Transverse colon (tissue), 4 donors: ENCODE measurements around the gene DNAL1. TPM values are rescaled to one million over a fixed set of nuclear protein-coding genes. Genes with fewer than 3 reads are reported as not detected.

Experiments used
- DNase-seq: peaks from one replicate; pipeline ENCODE4 v3.0.0-alpha.2; 2019
- H3K27ac ChIP-seq, 4 donors: fragments of 200-600 bp; sonication (generic); 2 replicates each; pipeline ENCODE4 v1.5.1; 2016 to 2018; ENCODE audit warnings: inconsistent platforms in 4 of 4
- H3K27me3 ChIP-seq: fragments of 200-600 bp; sonication (generic); 2 replicates; pipeline ENCODE4 v1.5.1; 2017; ENCODE audit warnings: inconsistent platforms
- H3K36me3 ChIP-seq, 4 donors: fragments of 200-600 bp; sonication (generic); 2 replicates each; pipeline ENCODE4 v1.5.1; 2017 to 2019; ENCODE audit warnings: inconsistent platforms in 4 of 4
- H3K4me1 ChIP-seq, 4 donors: fragments of 200-600 bp; sonication (generic); 2 replicates each; pipeline ENCODE4 v1.5.1; 2017 to 2020; ENCODE audit warnings: inconsistent platforms in 4 of 4
- H3K4me3 ChIP-seq, 4 donors: fragments of 200-600 bp; sonication (generic); 1 replicate in 1 of 4; 2 replicates in 3 of 4; pipeline versions ENCODE4 v1.5.1 to v1.6.1; 2017 to 2019; ENCODE audit warnings: inconsistent platforms in 4 of 4
- H3K9me3 ChIP-seq, 2 donors: fragments of 200-600 bp; sonication (generic); 2 replicates each; pipeline ENCODE4 v1.5.1; 2017 to 2019; ENCODE audit warnings: inconsistent platforms in 2 of 2
- CTCF ChIP-seq, 5 experiments: fragments of 200-600 bp in 3 of 5; fragments of 450-650 bp in 2 of 5; sonication (generic) in 3 of 5; IDR thresholded peaks; 1 replicate in 2 of 5; 2 replicates in 3 of 5; pipeline ENCODE4 v1.5.1; 2016 to 2017; ENCODE audit warnings: antibody characterized with exemption in 5 of 5, inconsistent platforms in 3 of 5, mild to moderate bottlenecking in 2 of 5, moderate library complexity in 1 of 5
- EP300 ChIP-seq: sonication (generic); formaldehyde crosslinking; IDR thresholded peaks from one replicate; pipeline ENCODE4 v1.6.1; 2017; ENCODE audit warnings: antibody characterized with exemption, low read depth
- POLR2A ChIP-seq: fragments of 450-650 bp; IDR thresholded peaks from one replicate; pipeline ENCODE4 v1.6.1; 2016; ENCODE audit warnings: antibody characterized with exemption, mild to moderate bottlenecking, moderate library complexity
- POLR2AphosphoS5 ChIP-seq, 3 donors: sonication (generic); formaldehyde crosslinking; IDR thresholded peaks; one replicate each; pipeline ENCODE4 v1.6.1; 2016; ENCODE audit warnings: antibody characterized with exemption in 3 of 3
- WGBS, 2 donors: methylation state at CpG; one replicate each; pipeline ENCODE4 v1.1.5; 2018; ENCODE audit warnings: low coverage in 1 of 2; 5-methylcytosine and 5-hydroxymethylcytosine counted together
- in situ Hi-C, 4 donors: fragments of 200-750 bp; cut with MboI; loops; one replicate each; pipeline versions ENCODE4 v1.15.0 to v1.15.1; 2017; ENCODE audit warnings: low sequenced_read_pairs in 3 of 4, low pct_ligation_motif_present in 1 of 4, low pct_unique_long_range_greater_than_20kb in 1 of 4
- intact Hi-C: fragments of 100-400 bp; cut with DNase I; formaldehyde crosslinking; loops from one replicate; pipeline ENCODE4 v1.15.1; 2023; ENCODE audit warnings: low total_unique reads
- total RNA-seq, 4 donors: library from RNA; depleted of rRNA; stranded (reverse); fragments of >200 nt; gene quantifications; one replicate each; pipeline ENCODE4 v1.1.0, GENCODE V29; 2016

The DNAL1 gene
- total RNA-seq, 4 donors from 2014 or later, result 0.80 to 6.3 (median 2.9) TPM

- Histone ChIP-seq H3K36me3 (peaks cover 0 to 18% (median 8%) of the 10 kb centered on the region in 4 donors), H3K9me3 (no peaks in the 10 kb centered on the region), H3K27me3 (no peaks in the 10 kb centered on the region), H3K4me3 (peak overlapping the region in 2 of 4 donors; percentile 7 to 32), H3K27ac (peak overlapping the region; percentile 99 to 100 (median 100)), H3K4me1 (peaks cover 79 to 87% (median 83%) of the 10 kb centered on the region in 4 donors)
- intact Hi-C loops, result loop anchor here (5.0 kb wide), 1 partner anchor 45 kb away; no protein-coding TSS in a partner anchor
- peak in 2 of 5 experiments; percentile 1 to 6 for TF ChIP-seq CTCF (IDR thresholded peaks at IDR 0.05)
- no peak for TF ChIP-seq EP300
- WGBS, 2 donors, result 29% methylated on average over 15 of the region's 17 CpGs; no CpG with 5 or more reads in 1 of the 2 donors
- in situ Hi-C loops, result no loop called here
- DNase-seq, result no peak
Measured at GRCh38 chr14:73741876-73742519, 97.2 kb downstream of the DNAL1 start.

- peaks cover 0 to 15% (median 6%) of the 10 kb centered on the region in 4 donors for H3K36me3 ChIP-seq
- H3K27ac ChIP-seq, result peak overlapping the region; percentile 99 to 100 (median 100)
- intact Hi-C loops (loop anchor here (5.0 kb wide), 1 partner anchor 45 kb away; no protein-coding TSS in a partner anchor), in situ Hi-C loops (no loop called here)
- DNase-seq, result no peak
- 52 to 76% methylated on average over 4 to 6 of the region's 6 CpGs for WGBS, 2 donors
- H3K4me1 ChIP-seq, result peaks cover 86 to 93% (median 89%) of the 10 kb centered on the region in 4 donors
- no peaks in the 10 kb centered on the region for H3K9me3 ChIP-seq
- H3K27me3 ChIP-seq, result no peaks in the 10 kb centered on the region
- TF ChIP-seq EP300 (no peak), POLR2AphosphoS5 (IDR thresholded peaks at IDR 0.05) (no peak)
- H3K4me3 ChIP-seq, result peak overlapping the region in 1 of 4 donors; percentile 32
Measured at GRCh38 chr14:73742520-73743238, 97.9 kb downstream of the DNAL1 start.

GRCh38 chr14:73743431-73743931, 98.7 kb downstream of the DNAL1 start:
- Histone ChIP-seq H3K4me1 (peaks cover 94 to 100% (median 97%) of the 10 kb centered on the region in 4 donors), H3K4me3 (no peak overlapping the region), H3K36me3 (peaks cover 0 to 8% (median 3%) of the 10 kb centered on the region in 4 donors), H3K27ac (peak overlapping the region; percentile 99 to 100 (median 100)), H3K27me3 (no peaks in the 10 kb centered on the region), H3K9me3 (no peaks in the 10 kb centered on the region)
- TF ChIP-seq POLR2AphosphoS5 (IDR thresholded peaks at IDR 0.05), result peak in 1 of 3 donors; percentile 7
- TF ChIP-seq POLR2A, result no peak
- intact Hi-C loops (loop anchor here (5.0 kb wide), 1 partner anchor 44 kb away; no protein-coding TSS in a partner anchor), in situ Hi-C loops (no loop called here)
- DNase-seq, result peak; percentile 75
- 23 to 34% methylated on average over 3 to 11 of the region's 11 CpGs for WGBS, 2 donors

GRCh38 chr14:73744175-73744867, 99.5 kb downstream of the DNAL1 start:
- in situ Hi-C loops, result no loop called here
- 37 to 80% methylated on average over 1 to 7 of the region's 7 CpGs for WGBS, 2 donors

More at GRCh38 chr14:73744175-73744867, 99.5 kb downstream of the DNAL1 start:
- H3K4me3 ChIP-seq, result no peak overlapping the region
- TF ChIP-seq EP300 (no peak), POLR2A (no peak), POLR2AphosphoS5 (IDR thresholded peaks at IDR 0.05) (peak in 1 of 3 donors; percentile 3), CTCF (IDR thresholded peaks at IDR 0.05) (no peak)
- peak; percentile 44 for DNase-seq
- no peaks in the 10 kb centered on the region for H3K27me3 ChIP-seq
- intact Hi-C loops, result loop anchor here (5.0 kb wide), 1 partner anchor 43 kb away; no protein-coding TSS in a partner anchor
- peak overlapping the region; percentile 99 to 100 (median 100) for H3K27ac ChIP-seq
- H3K9me3 ChIP-seq, result no peaks in the 10 kb centered on the region
- H3K36me3 ChIP-seq, result no peaks in the 10 kb centered on the region
- peaks cover 92 to 100% (median 99%) of the 10 kb centered on the region in 4 donors for H3K4me1 ChIP-seq
